HL-60 (cell line): Measurements from ENCODE around the gene FRMD5.

Experiments used
- DNase-seq, 2 experiments: peaks; one replicate each; pipeline ENCODE4 v3.0.0-alpha.2; 2010 to 2020; ENCODE audit warnings: low read depth in 1 of 2, low spot score in 1 of 2
- H3K27ac ChIP-seq: fragments of 250-450 bp; sonication (Bioruptor Pico); replicated peaks from 2 replicates; pipeline ENCODE4 v1.5.1; 2020; ENCODE audit warnings: mild to moderate bottlenecking, moderate library complexity
- H3K27me3 ChIP-seq: fragments of 250-450 bp; sonication (Bioruptor Pico); 2 replicates; pipeline ENCODE4 v1.5.1; 2021; ENCODE audit warnings: mild to moderate bottlenecking, moderate library complexity; ENCODE audit not compliant: insufficient read depth, poor library complexity, severe bottlenecking
- H3K4me3 ChIP-seq: replicated peaks from 2 replicates; pipeline ENCODE4 v1.5.1; 2011; ENCODE audit warnings: mild to moderate bottlenecking, control low read depth, low read length; ENCODE audit not compliant: insufficient read depth
- CTCF ChIP-seq: IDR thresholded peaks from one replicate; pipeline ENCODE4 v1.5.1; 2011; ENCODE audit warnings: low read length, control low read depth, inconsistent platforms; ENCODE audit not compliant: insufficient read depth
- GABPA ChIP-seq: IDR thresholded peaks from 2 replicates; pipeline ENCODE4 v1.6.1; 2012; ENCODE audit warnings: low read depth
- POLR2AphosphoS5 ChIP-seq: IDR thresholded peaks from 2 replicates; pipeline ENCODE4 v1.6.1; 2012; ENCODE audit warnings: low read depth
- REST ChIP-seq: IDR thresholded peaks from 2 replicates; pipeline ENCODE4 v1.6.1; 2012; ENCODE audit warnings: low read depth; ENCODE audit not compliant: insufficient replicate concordance
- SPI1 ChIP-seq: IDR thresholded peaks from 2 replicates; pipeline ENCODE4 v1.6.1; 2012; ENCODE audit warnings: low read depth, mild to moderate bottlenecking, borderline replicate concordance

FRMD5 gene

GRCh38 chr15:43966646-43967045 is 228.4 kb downstream of the FRMD5 start:
- TF ChIP-seq GABPA (no peak), SPI1 (no peak), REST (no peak), CTCF (no peak), POLR2AphosphoS5 (no peak)

GRCh38 chr15:43958861-43959330 is 236.2 kb downstream of the FRMD5 start:
- Histone ChIP-seq H3K27ac (no peak overlapping the region), H3K4me3 (no peak overlapping the region), H3K27me3 (peaks cover 8% of the 10 kb centered on the region)
- TF ChIP-seq POLR2AphosphoS5 (no peak), CTCF (no peak), GABPA (no peak), REST (no peak), SPI1 (no peak)
- DNase-seq = no peak

More at GRCh38 chr15:43966646-43967045, 228.4 kb downstream of the FRMD5 start:
- Histone ChIP-seq H3K4me3 (no peak overlapping the region), H3K27ac (no peak overlapping the region), H3K27me3 (peaks cover 3% of the 10 kb centered on the region)
- no peak for DNase-seq

GRCh38 chr15:43957724-43958123 is 237.3 kb downstream of the FRMD5 start:
- Histone ChIP-seq H3K27ac (no peak overlapping the region), H3K27me3 (peaks cover 8% of the 10 kb centered on the region), H3K4me3 (no peak overlapping the region)
- no peak for TF ChIP-seq REST
- TF ChIP-seq POLR2AphosphoS5 = no peak
- TF ChIP-seq SPI1 = no peak
- no peak for TF ChIP-seq CTCF
- TF ChIP-seq GABPA = no peak
- no peak for DNase-seq
